Activated CD4-positive, alpha-beta T cell treated with anti-CD3 and anti-CD28 coated beads, Interleukin-2, amount 50 U/mL, for 48 hours (primary cell): ENCODE results near the gene TF.
"Not testable (repeated sequence)": the region's sequence is repeated elsewhere in the genome, so short reads cannot be mapped to it uniquely, and the experiment has no call there.

Source experiments
- DNase-seq, 2 experiments: peaks; one replicate each; pipeline ENCODE4 v3.0.0-alpha.2; 2020

TF gene

DNA sequence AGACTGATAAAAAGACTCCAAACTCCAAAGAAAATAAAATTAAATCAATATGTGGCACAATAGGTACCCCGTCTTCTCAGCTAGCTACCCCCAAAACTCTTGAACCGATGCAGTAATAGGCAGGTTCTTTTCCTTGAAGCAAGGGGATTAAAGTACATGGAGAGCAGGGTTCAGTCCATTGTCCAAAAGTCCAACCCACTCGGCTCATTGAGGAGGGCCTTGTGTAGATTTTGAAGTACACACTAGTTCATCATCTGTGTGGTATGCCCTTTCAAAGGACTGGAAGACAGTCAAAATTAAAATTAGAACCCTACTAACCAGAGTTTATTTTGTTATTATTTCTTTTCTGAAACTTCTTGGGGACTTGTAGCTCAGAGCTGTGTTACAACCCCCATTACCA, 23.3 kb downstream of the TF start:
- DNase-seq, result no peak

DNA sequence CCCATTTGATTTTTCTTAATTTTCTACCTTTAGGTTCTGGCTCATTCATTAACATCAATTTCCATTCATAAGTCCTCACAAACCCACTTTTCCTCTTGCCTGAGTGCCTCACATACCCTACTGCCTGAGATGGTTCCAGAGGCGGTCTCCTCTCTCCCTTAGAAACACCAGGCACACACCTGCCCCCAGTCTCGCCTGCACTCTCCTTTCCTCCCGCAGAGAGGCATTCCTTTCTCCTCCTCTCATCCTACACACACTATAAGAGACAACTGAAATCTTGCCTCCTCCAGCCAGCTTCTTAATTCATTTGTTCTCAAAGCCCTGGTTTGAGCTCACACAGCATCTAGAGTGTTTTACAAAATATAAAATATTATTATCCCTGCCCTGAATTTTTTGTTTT, 27.5 kb downstream of the TF start:
- DNase-seq, result no peak

- DNase-seq, result no peak
Observed at GRCh38 chr3:133775309-133775708, 29.1 kb downstream of the TF start.

GRCh38 chr3:133775835-133776234, 29.6 kb downstream of the TF start:
- DNase-seq, result no peak

DNA sequence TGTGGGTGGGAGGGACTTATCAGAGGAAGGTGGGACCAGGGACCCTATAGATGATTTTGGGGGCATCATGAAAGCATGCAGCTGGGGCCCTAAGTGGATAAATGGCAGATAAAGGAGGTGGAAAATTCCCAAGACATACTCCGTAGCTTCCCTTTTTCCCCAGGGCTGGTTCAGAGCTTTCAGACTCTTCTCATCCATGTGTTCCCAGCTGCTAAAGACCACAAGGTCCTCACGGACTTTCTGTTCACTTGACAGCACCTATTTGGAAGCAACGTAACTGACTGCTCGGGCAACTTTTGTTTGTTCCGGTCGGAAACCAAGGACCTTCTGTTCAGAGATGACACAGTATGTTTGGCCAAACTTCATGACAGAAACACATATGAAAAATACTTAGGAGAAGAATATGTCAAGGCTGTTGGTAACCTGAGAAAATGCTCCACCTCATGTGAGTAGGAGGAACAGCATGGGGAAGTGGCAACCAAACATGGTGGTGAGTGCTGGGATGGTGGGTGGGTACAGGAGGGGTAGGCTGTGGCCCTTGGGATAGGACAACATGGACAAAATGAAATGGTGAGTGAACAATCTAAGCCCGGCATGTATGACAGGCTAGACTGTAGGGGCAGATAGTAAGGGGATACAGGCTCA, 30.7 kb downstream of the TF start:
- DNase-seq, result no peak

- no peak for DNase-seq
Observed at GRCh38 chr3:133777807-133778568, 31.8 kb downstream of the TF start.

DNA sequence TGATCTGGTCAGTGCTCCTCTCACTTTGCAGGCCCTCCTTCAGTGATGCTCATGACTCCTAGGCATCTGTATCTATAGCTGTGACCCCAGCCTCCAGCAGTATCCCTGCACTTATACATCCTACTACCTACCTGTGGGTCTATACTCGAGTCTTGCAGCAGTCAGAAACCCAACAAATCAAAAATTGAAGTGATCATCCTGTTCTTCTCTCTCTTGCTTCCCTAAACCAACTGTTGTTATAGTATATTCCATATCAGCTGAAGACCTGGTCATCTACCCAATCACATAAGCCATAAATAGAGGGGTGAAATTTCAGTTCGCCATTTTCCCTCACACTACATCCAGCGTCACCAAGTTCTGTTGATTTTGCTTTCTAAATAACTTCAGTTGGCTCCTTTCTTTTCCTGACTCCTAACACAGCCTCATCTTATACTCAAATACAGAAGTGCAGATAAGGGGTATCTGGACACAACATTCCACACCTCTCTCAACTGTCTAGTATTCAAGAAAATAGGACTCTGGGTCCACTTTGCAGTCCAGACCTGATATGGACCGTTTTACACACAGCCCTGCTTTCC, 33.5 kb downstream of the TF start:
- DNase-seq, result no peak

GRCh38 chr3:133780756-133781155, 34.6 kb downstream of the TF start:
- not testable (repeated sequence) for DNase-seq

GRCh38 chr3:133781570-133781969, 35.4 kb downstream of the TF start:
- no peak for DNase-seq

GRCh38 chr3:133782454-133782853, 36.3 kb downstream of the TF start:
- no peak for DNase-seq

GRCh38 chr3:133783762-133784161, 37.6 kb downstream of the TF start:
- no peak for DNase-seq

DNA sequence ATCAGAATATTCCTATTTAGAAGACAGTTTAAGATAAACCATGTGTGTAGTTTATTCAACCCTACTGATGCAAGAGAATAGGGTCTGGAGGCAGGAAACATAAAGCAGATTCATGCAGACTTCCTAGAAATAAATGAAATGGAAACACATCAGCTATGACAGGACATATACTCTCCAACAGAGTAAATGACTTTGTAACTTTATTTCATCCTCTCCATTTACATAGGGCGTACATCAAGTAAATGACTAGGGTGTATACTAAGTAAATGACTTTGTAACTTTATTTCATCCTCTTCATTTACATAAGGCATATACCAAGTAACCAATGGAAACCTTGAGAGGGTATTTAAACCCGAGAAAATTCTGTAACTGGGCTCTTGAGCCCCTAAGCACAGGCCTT, 41.8 kb downstream of the TF start:
- DNase-seq, result no peak

DNA sequence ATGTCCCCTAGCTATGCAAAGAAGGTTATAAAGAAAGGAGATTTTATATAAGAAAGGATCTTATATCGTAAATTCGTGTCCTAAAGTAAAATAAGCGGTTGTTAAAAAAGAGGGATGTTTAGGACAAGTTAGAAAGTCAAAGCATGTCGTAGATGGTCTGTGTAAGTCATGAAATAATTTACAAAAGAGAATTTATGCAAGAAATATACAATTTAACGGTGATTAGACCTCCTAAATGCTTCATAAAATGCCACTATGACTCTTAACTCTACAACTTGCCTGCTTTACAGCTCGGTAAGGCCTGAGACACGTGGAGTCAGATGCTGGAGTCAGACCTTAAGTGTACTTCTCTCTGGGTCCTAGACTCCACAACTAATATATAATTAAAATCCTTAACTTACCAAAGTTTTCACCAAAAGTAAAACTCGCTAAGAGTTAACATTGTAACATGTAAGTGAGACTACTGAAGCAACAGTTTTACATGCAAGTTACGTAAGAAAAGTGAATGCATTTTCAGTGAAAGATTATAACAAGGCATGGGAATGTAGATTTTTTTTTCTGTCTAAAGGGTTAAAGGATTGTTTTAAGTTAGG, 46.1 kb downstream of the TF start:
- DNase-seq, result no peak

DNA sequence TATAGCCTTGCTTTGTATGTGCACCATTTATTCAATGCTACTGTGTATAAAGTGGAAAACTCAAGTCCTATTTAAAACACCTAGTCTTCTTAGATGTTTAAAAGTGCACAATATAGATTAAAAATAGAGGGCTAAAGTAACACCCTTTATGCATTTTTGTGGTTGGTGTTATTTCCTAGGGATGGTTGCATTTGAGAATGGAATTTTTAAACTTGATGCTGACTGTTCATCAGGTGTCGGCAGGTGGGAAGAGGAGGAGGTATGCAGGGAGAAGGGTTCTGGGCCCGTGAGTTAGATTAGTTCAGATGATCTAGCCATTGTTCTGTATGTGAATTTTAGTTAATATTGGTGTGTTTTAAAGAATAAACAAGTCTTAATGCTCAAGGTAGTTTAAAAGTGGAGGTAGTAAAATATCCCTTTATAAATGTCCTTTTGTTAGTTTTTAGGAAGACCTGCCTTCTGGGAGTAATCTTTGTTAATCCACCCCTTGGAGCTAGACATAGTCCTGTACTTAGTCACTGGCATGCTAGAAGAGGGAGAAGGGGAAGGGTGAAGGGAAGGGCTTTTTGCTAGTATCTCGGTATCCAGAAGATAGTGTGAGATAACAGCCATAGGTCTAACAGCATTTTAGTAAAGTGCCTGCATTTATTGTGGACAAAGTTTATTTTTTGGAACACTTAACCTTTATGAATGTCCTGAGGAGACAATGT, 51.4 kb downstream of the TF start:
- DNase-seq, result no peak

DNA sequence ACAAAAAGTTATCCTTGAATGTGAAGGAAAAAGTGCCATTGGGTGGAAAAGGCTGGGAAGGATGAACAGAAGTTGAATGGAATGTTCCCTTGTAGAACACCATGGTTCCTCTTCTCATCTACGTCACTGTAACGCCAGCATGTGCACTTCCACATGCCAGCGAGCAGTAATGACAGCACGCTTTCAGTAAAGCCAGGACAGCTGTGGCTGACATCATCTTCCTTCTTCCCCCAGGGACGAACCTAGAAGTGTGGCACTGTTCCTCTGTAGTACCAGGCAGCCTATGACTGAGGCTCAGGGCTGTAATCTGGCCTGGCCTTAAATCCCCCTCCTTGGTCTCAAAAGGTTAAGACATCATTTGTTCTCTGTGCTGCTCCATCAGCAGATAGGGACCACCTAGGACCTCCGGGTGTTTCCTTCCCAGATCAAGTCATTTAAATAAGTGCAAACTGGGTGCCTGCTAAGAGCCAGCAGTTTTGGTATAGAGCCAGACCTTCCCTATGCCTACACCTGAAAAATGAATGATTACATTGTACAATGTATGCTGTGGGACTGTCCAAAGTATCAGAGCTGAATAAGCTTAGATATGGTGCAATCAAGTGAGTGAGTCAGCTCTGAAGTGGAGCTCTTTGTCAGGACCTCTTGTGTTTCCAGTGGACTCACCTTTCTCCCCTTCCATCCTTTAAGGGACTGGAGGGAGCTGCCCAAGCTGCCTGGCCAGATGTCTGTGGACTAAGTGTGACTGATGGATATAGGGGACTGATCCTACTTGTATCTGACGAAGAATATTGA, 53.8 kb downstream of the TF start:
- no peak for DNase-seq

GRCh38 chr3:133803469-133803868, 57.3 kb downstream of the TF start:
- no peak for DNase-seq

GRCh38 chr3:133804896-133805295, 58.7 kb downstream of the TF start:
- no peak for DNase-seq

DNA sequence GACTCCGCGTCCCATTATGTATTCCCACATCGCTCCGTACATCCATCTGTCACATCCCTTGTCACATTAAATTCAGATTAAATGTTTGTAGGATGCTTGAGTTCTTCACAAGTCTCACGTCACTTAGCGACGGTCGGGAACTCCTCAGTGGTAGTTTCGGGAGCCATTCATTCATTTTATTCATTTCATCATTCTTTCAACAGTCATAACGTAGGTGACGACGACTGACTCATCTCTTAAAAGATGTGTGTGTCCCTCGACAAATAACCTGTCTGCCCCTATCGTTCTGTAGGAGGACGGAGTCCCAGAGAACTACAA, 59.1 kb downstream of the TF start:
- DNase-seq, result no peak

- peak; percentile 95 to 96 for DNase-seq
Observed at GRCh38 chr3:133805702-133806475, 59.7 kb downstream of the TF start, which contains the start of gene SRPRB. TSS of gene SRPRB (plus strand) at chr3:133805815. CDS start at chr3:133805849, 34 bp downstream.

GRCh38 chr3:133812872-133813271, 66.7 kb downstream of the TF start:
- no peak for DNase-seq

DNA sequence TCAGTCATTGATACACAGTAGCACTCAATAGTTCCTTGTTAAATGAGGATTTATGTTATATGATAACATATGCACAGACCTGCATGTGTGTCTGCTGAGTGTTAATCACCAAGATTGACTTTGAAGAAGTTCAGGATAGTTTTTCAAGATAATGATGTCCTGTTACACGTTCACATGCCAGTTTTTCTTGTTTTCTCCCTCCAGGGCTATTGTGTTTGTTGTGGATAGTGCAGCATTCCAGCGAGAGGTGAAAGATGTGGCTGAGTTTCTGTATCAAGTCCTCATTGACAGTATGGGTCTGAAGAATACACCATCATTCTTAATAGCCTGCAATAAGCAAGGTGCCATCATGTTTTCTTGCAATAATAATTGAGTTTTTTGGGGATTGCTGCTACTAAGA, 69.2 kb downstream of the TF start:
- no peak for DNase-seq

- DNase-seq, result no peak
Observed at GRCh38 chr3:133820129-133820528, 73.9 kb downstream of the TF start.
